A549 treated with AZD9567 at 1 μM for 4 hours (cell line): ENCODE results near the gene KRTAP10-8. TPM values are rescaled to one million over a fixed set of nuclear protein-coding genes. Genes with fewer than 3 reads are reported as not detected.

Experiments used
- total RNA-seq: library from RNA; stranded (reverse); fragments of 200-300 nt; extraction: Qiagen RNA extraction; gene quantifications from 5 replicates; pipeline ENCODE4 v1.2.3, GENCODE V29; 2022; ENCODE audit not compliant: insufficient read depth

KRTAP10-8 gene, protein sequence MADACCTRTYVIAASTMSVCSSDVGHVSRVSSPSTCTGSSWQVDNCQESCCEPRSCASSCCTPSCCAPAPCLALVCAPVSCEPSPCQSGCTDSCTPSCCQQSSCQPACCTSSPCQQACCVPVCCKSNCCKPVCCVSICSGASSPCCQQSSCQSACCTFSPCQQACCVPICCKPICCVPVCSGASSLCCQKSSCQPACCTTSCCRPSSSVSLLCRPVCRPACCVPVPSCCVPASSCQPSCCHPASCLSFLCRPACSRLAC
- not detected in 5 replicates for total RNA-seq

DNA sequence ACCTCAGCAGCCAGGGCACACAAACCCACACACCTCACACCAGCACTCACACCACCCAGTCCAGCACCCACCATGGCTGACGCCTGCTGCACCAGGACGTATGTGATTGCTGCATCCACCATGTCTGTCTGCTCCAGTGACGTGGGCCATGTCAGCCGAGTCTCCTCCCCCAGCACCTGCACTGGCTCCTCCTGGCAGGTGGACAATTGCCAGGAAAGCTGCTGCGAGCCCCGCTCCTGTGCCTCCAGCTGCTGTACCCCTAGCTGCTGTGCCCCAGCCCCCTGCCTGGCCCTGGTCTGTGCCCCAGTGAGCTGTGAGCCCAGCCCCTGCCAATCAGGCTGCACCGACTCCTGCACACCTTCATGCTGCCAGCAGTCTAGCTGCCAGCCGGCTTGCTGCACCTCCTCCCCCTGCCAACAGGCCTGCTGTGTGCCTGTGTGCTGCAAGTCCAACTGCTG is at the start of gene KRTAP10-8:
Gene KRTAP10-8, plus strand, starts transcription at position 51 of the 458 bp plus-strand sequence. Its CDS starts 22 bp downstream, at position 73.

DNA sequence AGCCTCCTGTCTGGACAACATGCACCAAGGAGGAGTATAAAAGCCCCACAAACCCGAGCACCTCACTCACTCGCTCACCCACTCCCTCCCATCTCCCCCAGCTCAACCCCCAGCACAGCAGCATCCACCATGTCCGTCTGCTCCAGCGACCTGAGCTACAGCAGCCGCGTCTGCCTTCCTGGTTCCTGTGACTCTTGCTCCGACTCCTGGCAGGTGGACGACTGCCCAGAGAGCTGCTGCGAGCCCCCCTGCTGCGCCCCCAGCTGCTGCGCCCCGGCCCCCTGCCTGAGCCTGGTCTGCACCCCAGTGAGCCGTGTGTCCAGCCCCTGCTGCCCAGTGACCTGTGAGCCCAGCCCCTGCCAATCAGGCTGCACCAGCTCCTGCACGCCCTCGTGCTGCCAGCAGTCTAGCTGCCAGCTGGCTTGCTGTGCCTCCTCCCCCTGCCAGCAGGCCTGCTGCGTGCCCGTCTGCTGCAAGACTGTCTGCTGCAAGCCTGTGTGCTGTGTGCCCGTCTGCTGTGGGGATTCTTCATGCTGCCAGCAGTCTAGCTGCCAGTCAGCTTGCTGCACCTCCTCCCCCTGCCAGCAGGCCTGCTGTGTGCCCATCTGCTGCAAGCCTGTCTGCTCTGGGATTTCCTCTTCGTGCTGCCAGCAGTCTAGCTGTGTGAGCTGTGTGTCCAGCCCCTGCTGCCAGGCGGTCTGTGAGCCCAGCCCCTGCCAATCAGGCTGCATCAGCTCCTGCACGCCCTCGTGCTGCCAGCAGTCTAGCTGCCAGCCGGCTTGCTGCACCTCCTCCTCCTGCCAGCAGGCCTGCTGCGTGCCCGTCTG is 38.0 kb upstream of the KRTAP10-8 start, which contains the start of gene KRTAP10-4:
Gene KRTAP10-4, plus strand, starts transcription at position 100 of the 827 bp plus-strand sequence. Its CDS starts 30 bp downstream, at position 130.

DNA sequence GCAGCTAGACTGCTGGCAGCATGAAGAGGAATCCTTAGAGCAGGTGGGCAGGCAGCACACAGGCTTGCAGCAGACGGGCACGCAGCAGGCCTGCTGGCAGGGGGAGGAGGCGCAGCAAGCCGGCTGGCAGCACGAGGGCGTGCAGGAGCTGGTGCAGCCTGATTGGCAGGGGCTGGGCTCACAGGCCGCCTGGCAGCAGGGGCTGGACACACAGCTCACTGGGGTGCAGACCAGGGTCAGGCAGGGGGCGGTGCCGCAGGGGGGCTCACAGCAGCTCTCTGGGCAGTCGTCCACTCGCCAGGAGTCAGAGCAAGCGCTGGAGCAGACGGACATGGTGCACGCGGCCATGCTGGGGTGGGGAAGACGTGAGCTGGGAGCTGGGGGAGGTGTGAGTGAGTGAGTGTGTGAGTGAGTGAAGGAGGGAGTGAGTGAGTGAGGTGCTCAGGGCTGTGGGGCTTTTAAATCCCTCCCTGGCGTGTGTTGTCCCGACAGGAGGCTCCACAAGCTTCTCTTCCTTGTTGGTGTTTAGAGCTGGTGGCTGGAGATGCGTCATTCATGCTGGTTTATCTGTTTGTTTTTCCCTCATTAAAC is 31.6 kb upstream of the KRTAP10-8 start, which contains the start of gene KRTAP10-5:
Gene KRTAP10-5, minus strand, starts transcription at position 374 of the 591 bp plus-strand sequence. Its CDS starts 26 bp downstream, at position 348.

DNA sequence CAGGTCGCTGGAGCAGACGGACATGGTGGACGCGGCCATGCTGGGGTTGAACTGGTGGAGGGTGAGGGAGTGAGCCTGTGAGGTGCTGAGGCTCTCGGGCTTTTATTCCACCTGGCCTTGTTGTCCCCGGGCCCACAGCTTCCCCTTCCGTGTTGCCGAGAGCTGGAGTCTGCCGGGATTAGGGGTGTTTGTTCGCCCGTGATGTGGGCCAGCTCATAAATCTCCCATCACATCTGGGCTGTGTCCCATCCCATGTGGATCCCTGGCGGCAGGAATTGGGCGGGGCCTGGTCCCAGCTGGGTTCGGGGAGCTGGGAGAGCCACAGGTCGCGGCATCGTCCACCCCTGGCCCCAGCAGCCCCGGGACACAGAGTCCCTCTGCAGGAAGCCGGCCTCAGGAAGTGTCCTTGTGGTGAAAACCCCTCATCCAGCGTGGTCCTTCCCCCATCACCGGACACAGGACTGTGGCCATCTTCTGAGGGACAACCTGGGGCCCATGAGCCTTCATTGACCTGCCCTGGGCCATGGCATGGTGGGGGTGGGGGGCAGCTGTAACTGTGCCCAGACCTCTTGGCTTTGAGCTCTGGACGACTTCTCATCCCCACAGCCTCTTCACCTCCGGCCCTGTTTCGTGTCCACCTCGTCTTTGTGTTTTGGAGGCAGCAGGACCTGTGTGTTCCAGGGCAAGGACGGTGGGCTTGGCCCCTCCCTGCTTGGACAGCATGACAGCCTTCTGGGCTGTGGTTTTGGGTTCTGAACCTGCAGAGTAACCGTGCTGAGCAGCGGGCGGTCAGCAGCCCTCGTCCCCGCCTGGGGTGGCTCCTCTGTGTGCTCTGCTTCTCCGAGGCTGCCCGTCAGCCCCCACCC is 19.2 kb upstream of the KRTAP10-8 start, which contains the start of gene KRTAP10-6:
Gene KRTAP10-6, minus strand, starts transcription at position 60 of the 866 bp plus-strand sequence. Its CDS starts 21 bp downstream, at position 39.

DNA sequence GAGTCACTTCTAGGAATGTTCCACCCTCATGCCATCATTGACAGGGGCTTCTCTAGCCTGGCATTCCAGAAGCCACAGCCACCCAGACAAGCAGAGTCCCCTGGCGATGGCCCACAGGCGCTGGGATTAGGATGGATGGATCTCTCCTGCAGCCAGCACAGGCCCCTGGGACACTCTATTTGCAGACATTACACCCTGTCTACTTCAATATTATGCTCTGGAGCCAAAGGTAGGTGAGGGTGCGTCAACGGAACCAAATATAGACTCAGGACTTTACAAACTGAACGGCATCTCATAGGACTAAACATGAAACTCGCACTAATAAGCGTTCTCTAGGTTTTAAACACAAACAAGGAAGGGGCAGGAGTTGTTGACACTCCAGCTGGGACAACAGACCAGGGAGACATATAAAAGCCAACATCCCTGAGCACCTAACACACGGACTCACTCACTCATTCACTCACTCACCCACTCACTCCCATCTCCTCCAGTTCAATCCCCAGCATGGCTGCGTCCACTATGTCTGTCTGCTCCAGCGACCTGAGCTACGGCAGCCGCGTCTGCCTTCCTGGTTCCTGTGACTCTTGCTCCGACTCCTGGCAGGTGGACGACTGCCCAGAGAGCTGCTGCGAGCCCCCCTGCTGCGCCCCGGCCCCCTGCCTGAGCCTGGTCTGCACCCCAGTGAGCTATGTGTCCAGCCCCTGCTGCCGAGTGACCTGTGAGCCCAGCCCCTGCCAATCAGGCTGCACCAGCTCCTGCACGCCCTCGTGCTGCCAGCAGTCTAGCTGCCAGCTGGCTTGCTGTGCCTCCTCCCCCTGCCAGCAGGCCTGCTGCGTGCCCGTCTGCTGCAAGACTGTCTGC is 11.5 kb upstream of the KRTAP10-8 start, which contains the start of gene KRTAP10-7:
Gene KRTAP10-7, plus strand, starts transcription at position 480 of the 861 bp plus-strand sequence. Its CDS starts 25 bp downstream, at position 505.

DNA sequence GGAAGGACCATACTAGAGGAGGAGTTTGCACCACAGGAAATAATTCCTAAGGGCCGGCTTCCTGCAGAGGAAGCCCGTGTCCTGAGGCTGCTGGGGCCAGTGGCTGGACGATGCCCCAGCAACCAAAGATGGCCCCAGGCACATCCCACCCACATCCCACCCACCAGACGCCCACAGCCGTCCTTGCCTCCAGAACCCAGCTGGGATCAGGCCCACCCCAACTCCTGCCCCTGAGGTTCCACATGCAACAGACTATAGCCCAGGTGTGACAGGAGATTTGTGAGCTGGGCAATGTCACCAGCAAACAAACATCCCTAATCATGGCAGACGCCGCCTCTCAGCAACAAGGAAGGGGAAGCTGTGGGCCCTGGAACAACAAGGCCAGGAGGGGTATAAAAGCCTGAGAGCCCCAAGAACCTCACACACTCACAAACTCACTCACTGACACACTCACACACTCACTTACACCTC is 14.8 kb downstream of the KRTAP10-8 start, which contains the start of gene KRTAP10-9:
Gene KRTAP10-9, plus strand, starts transcription at position 421 of the 471 bp plus-strand sequence. CDS start 79 bp downstream, outside the sequence.

DNA sequence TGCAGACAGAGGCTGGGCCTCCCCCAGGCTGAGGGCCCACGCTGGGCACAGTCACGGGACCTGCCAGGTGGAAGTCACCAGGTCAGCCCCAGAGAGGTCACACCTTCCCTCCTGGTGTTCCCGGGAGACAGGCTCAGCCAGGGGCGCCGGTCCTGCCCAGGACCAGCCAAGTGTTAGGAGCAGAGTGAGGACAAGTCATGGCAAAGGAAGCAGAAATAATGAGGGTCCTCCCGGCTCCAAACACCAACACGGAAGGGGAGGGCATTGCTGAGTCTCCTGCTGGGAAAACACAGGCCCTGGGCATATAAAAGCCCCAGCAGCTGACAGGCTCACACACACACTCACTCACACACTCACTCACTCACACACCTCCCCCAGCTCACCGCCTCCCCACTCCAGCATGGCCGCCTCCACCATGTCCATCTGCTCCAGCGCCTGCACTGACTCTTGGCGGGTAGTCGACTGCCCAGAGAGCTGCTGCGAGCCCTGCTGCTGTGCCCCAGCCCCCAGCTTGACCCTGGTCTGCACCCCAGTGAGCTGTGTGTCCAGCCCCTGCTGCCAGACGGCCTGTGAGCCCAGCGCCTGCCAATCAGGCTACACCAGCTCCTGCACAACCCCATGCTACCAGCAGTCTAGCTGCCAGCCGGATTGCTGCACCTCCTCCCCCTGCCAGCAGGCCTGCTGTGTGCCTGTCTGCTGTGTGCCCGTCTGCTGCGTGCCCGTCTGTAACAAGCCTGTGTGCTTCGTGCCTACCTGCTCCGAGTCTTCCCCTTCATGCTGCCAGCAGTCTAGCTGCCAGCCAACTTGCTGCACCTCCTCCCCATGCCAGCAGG is 25.4 kb downstream of the KRTAP10-8 start, which contains the start of gene KRTAP10-10:
Gene KRTAP10-10, plus strand, starts transcription at position 339 of the 833 bp plus-strand sequence. Its CDS starts 62 bp downstream, at position 401.

DNA sequence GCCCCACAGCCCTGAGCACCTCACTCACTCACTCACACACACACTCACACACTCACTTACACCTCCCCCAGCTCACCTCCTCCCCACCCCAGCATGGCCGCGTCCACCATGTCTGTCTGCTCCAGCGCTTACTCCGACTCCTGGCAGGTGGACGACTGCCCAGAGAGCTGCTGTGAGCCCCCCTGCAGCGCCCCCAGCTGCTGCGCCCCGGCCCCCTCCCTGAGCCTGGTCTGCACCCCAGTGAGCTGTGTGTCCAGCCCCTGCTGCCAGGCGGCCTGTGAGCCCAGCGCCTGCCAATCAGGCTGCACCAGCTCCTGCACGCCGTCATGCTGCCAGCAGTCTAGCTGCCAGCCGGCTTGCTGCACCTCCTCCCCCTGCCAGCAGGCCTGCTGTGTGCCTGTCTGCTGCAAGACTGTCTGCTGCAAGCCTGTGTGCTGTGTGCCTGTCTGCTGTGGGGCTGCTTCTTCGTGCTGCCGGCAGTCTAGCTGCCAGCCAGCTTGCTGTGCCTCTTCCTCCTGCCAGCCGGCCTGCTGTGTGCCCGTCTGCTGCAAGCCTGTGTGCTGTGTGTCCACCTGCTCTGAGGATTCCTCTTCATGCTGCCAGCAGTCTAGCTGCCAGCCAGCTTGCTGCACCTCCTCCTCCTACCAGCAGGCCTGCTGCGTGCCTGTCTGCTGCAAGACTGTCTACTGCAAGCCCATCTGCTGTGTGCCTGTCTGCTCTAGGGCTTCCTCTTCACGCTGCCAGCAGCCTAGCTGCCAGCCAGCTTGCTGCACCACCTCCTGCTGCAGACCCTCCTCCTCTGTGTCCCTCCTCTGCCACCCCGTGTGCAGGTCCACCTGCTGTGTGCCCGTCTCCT is 34.7 kb downstream of the KRTAP10-8 start, which contains the start of gene KRTAP10-11:
Gene KRTAP10-11, plus strand, starts transcription at position 49 of the 856 bp plus-strand sequence. Its CDS starts 45 bp downstream, at position 94.

DNA sequence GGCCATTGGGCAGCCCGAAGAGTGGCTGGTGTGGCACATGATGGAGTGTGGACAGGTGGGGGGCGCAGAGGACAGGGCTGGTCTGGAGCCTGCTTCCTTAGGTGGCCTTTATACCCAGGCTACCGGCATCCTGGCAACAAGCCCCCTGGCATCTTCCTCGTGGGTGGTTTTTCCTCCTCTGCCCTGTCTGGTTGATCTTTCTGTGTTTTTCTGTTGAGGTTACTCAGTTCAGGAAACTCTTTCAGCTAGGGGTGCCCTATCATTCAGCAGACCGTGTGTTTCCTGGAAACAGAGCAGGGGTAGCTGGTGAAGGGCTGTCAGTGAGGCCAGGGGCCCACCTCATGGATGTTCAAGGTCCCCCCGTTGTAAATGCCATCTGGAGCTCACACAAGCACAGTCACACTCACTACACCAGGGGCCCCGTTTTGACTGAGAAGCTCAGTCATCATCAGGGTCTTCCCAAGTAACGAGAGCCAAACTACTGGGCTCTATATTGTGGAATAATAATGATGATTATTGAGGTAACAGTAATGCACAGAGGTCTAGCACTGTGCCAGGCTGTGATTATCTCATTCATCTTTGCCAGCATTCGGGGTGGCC is 42.8 kb downstream of the KRTAP10-8 start, which contains the start of gene KRTAP12-4:
Gene KRTAP12-4, minus strand, starts transcription at position 84 of the 600 bp plus-strand sequence. Its CDS starts 45 bp downstream, at position 39.

DNA sequence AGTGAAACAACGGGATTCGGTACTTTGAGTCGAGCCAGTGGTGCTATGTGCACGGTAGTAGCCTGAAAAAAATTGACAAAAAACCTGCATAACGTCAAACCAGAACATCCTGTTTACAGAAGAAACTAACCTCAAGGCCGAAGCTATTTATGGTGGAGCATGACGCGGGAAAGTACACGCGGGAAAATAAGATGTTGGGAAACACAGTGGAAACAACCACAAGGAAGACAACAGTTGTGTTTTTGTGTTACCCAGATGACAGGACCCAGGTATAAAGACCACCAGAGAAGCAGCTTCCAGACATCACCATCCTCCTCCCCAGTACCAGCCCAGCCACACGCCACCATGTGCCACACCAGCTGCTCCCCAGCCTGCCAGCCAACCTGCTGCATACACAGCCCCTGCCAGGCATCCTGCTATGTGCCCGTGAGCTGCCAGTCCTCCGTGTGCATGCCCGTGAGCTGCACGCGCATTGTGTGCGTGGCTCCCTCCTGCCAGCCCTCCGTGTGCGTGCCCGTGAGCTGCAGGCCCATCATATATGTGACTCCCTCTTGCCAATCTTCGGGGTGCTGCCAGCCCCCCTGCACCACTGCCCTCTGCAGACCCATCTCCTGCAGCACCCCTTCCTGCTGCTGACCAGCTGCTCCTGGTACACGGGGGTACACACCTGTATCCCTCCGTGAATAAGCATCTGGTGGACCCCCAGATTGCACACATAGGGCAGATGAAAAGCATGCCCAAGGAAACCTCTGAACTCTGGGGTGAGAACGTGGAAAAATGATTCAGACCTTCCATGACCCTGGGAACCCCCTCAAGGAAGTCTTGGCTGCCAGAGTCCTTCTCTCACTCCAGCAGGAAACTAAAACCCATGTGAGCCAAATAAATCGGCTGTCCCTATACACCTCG is 46.0 kb downstream of the KRTAP10-8 start, which contains the start of gene KRTAP12-3:
Gene KRTAP12-3, plus strand, starts transcription at position 298 of the 906 bp plus-strand sequence. Its CDS starts 48 bp downstream, at position 346.

Other genes starting within 250 kb of the KRTAP10-8 start
- gene LRRC3, start 156.6 kb upstream of the KRTAP10-8 start, total RNA-seq: 1.6 to 2.8 TPM (median 2.4 TPM) in 5 replicates
- gene KRTAP10-1, start 71.9 kb upstream of the KRTAP10-8 start, total RNA-seq: not detected in 5 replicates
- gene KRTAP10-2, start 60.6 kb upstream of the KRTAP10-8 start, total RNA-seq: not detected in 5 replicates
- not detected in 5 replicates for gene KRTAP10-3, start 53.3 kb upstream of the KRTAP10-8 start, total RNA-seq
- gene KRTAP10-4, start 38.4 kb upstream of the KRTAP10-8 start, total RNA-seq: not detected in 5 replicates
- not detected in 5 replicates for gene KRTAP10-5, start 31.5 kb upstream of the KRTAP10-8 start, total RNA-seq
- not detected in 5 replicates for gene KRTAP10-6, start 19.6 kb upstream of the KRTAP10-8 start, total RNA-seq
- gene KRTAP10-7, start 11.5 kb upstream of the KRTAP10-8 start, total RNA-seq: not detected in 5 replicates
- not detected in 5 replicates for gene KRTAP10-9, start 15.0 kb downstream of the KRTAP10-8 start, total RNA-seq
- gene KRTAP10-10, start 25.3 kb downstream of the KRTAP10-8 start, total RNA-seq: not detected in 5 replicates
- not detected in 5 replicates for gene KRTAP10-11, start 34.3 kb downstream of the KRTAP10-8 start, total RNA-seq
- not detected in 5 replicates for gene KRTAP12-4, start 42.6 kb downstream of the KRTAP10-8 start, total RNA-seq
- gene KRTAP12-3, start 45.9 kb downstream of the KRTAP10-8 start, total RNA-seq: not detected in 5 replicates
- gene KRTAP12-2, start 54.8 kb downstream of the KRTAP10-8 start, total RNA-seq: not detected in 5 replicates
- not detected in 5 replicates for gene KRTAP12-1, start 70.1 kb downstream of the KRTAP10-8 start, total RNA-seq
- not detected in 5 replicates for gene KRTAP10-12, start 85.1 kb downstream of the KRTAP10-8 start, total RNA-seq
- 0.02 TPM in 1 of 5 replicates, not detected in the others for gene TSPEAR, start 99.5 kb downstream of the KRTAP10-8 start, total RNA-seq
- gene UBE2G2, start 189.7 kb downstream of the KRTAP10-8 start, total RNA-seq: 26.1 to 39.4 TPM (median 38.1 TPM) in 5 replicates
- 62.4 to 75.2 TPM (median 68.4 TPM) in 5 replicates for gene SUMO3, start 206.0 kb downstream of the KRTAP10-8 start, total RNA-seq